ENCODE measurements around the gene AUTS2. TPM values are rescaled to one million over a fixed set of nuclear protein-coding genes. Genes with fewer than 3 reads are reported as not detected.

Gene AUTS2
- total RNA-seq, 1 experiment from 2014 or later: 256 TPM

- H4K8ac ChIP-seq (replicated peaks; ENCODE audit: insufficient read length, low read depth, low read length): no peak overlapping the region
- H3K36me3 Mint-ChIP-seq (ENCODE audit: insufficient read depth in 1 of 3, low read depth in 3 of 3): no peaks in the 10 kb centered on the region
- no peak overlapping the region for H2AK5ac ChIP-seq (ENCODE audit: insufficient read length, low read length)
- H4K20me1 ChIP-seq (ENCODE audit: control insufficient read depth, insufficient read depth, insufficient read length): no peaks in the 10 kb centered on the region
- H3K4me1 Mint-ChIP-seq: peaks cover 46 to 47% of the 10 kb centered on the region in 2 experiments
- H4K91ac ChIP-seq (ENCODE audit: insufficient read length, low read depth, low read length): no peak overlapping the region
- H3K79me2 ChIP-seq (ENCODE audit: insufficient read depth, low read length): no peaks in the 10 kb centered on the region
- no peak overlapping the region for H3K27ac ChIP-seq (ENCODE audit: insufficient read length, low read depth, low read length)
- no peak overlapping the region for H3K56ac ChIP-seq (ENCODE audit: insufficient read length, low read depth, low read length)
- H2BK120ac ChIP-seq (ENCODE audit: low read depth, low read length, poor library complexity, severe bottlenecking): no peak overlapping the region
- H2AFZ ChIP-seq (ENCODE audit: low read length): no peak overlapping the region
- H4K5ac ChIP-seq (ENCODE audit: insufficient read length, low read depth, low read length): no peak overlapping the region
- no peak overlapping the region for H3T11ph ChIP-seq (ENCODE audit: low read length)
- H3K23me2 ChIP-seq (ENCODE audit: insufficient read length, low read depth, low read length, poor library complexity, severe bottlenecking): no peaks in the 10 kb centered on the region
- no peaks in the 10 kb centered on the region for H3K9me3 ChIP-seq (ENCODE audit: control insufficient read depth, low read depth, low read length)
- H2BK15ac ChIP-seq (ENCODE audit: low read depth, low read length): no peak overlapping the region
- H3K9ac ChIP-seq (ENCODE audit: extremely low read depth, insufficient read length, low read length): no peak overlapping the region
- no peak overlapping the region for H3K4me2 ChIP-seq (ENCODE audit: insufficient read depth, insufficient read length, low read length)
- TF ChIP-seq CTCF (conservative IDR thresholded peaks at IDR 0.05): no peak
- no peak overlapping the region for H3K14ac ChIP-seq (ENCODE audit: insufficient read depth, low read length)
- H3K4me3 Mint-ChIP-seq: no peak overlapping the region
- no peak overlapping the region for H3K23ac ChIP-seq (ENCODE audit: insufficient read length, low read depth, low read length)
- H3K27ac Mint-ChIP-seq: no peak overlapping the region; a peak in 1 of 7 replicates
- H3K4me1 ChIP-seq (ENCODE audit: insufficient read depth, low read length): peaks cover 8% of the 10 kb centered on the region
- DNase-seq: no peak
- H3K79me1 ChIP-seq (ENCODE audit: insufficient read depth, low read depth, low read length, poor library complexity, severe bottlenecking): no peaks in the 10 kb centered on the region
- H3K9me3 Mint-ChIP-seq: no peaks in the 10 kb centered on the region
- H3K27me3 Mint-ChIP-seq (ENCODE audit: low read depth): no peaks in the 10 kb centered on the region
- H2BK20ac ChIP-seq (ENCODE audit: low read depth, low read length, poor library complexity, severe bottlenecking): no peak overlapping the region
- no peak overlapping the region for H2BK12ac ChIP-seq (ENCODE audit: insufficient read length, low read depth, low read length)
- H3K27me3 ChIP-seq (ENCODE audit: insufficient read depth, low read length): no peaks in the 10 kb centered on the region
- H3K4ac ChIP-seq (ENCODE audit: low read depth, low read length): no peak overlapping the region
- no peak overlapping the region for H2BK5ac ChIP-seq (ENCODE audit: insufficient read length, low read length)
- WGBS (ENCODE audit: extremely low coverage, insufficient read length, low lambda C conversion rate): no CpG with 5 or more reads among the region's 2 CpGs
- no peak overlapping the region for H3K18ac ChIP-seq (ENCODE audit: insufficient read length, low read depth, low read length)
Measured at GRCh38 chr7:69753981-69754380, 155.7 kb downstream of the AUTS2 start.

Measured in H9 (cell line).